SK-N-SH (cell line): ENCODE measurements around the gene CEP295NL. TPM values are rescaled to one million over a fixed set of nuclear protein-coding genes. Genes with fewer than 3 reads are reported as not detected.

Experiments used
- CTCF ChIA-PET: fragments of 300-600, 350-600 bp; formaldehyde crosslinking; extraction: SDS; loops from one replicate; lab custom pipeline; 2021; lab: Yijun Ruan, JAX
- POLR2A ChIA-PET: fragments of 350-600 bp; sonication (Branson Sonifier 250); formaldehyde crosslinking; extraction: SDS; loops from one replicate; lab custom pipeline; 2020; ENCODE audit warnings: antibody characterized with exemption, inconsistent platforms; lab: Yijun Ruan, JAX
- DNase-seq: peaks from one replicate; pipeline ENCODE4 v3.0.0; 2012
- H2AFZ ChIP-seq: fragments of 200-600 bp; sonication (generic); 2 replicates; pipeline ENCODE4 v1.8.1; 2016; ENCODE audit warnings: antibody characterized with exemption, mild to moderate bottlenecking, low read depth
- H3F3A ChIP-seq: fragments of 200-600 bp; sonication (generic); replicated peaks from 2 replicates; pipeline ENCODE3; 2016; ENCODE audit warnings: antibody characterized with exemption, mild to moderate bottlenecking; ENCODE audit not compliant: insufficient read depth
- H3K27ac ChIP-seq, 2 experiments: fragments of 200-500 bp in 1 of 2; fragments of 200-600 bp in 1 of 2; sonication (Bioruptor generic) in 1 of 2; sonication (generic), shearing (Covaris generic) in 1 of 2; 2 replicates each; pipeline versions ENCODE4 v1.5.1 to v1.6.1; 2014 to 2016; ENCODE audit warnings: low read depth in 2 of 2, inconsistent platforms in 1 of 2, low read length in 1 of 2, mild to moderate bottlenecking in 1 of 2, mixed read lengths in 1 of 2
- H3K27me3 ChIP-seq: fragments of 200-600 bp; sonication (generic), shearing (Covaris generic); 2 replicates; pipeline ENCODE4 v1.6.1; 2016; ENCODE audit warnings: mixed run types; ENCODE audit not compliant: insufficient read depth
- H3K36me3 ChIP-seq, 2 experiments: fragments of 200-500 bp in 1 of 2; fragments of 200-600 bp in 1 of 2; sonication (Bioruptor generic) in 1 of 2; sonication (generic) in 1 of 2; replicated peaks in 1 of 2; 2 replicates each; pipeline versions ENCODE3 to v1.5.1; 2014 to 2016; ENCODE audit warnings: low read length in 1 of 2, mild to moderate bottlenecking in 1 of 2; ENCODE audit not compliant: insufficient read depth in 2 of 2, control insufficient read depth in 1 of 2
- H3K4me1 ChIP-seq, 2 experiments: fragments of 200-500 bp in 1 of 2; fragments of 200-600 bp in 1 of 2; sonication (Bioruptor generic) in 1 of 2; sonication (generic), shearing (Covaris generic) in 1 of 2; 2 replicates each; pipeline versions ENCODE4 v1.5.1 to v1.6.1; 2014 to 2016; ENCODE audit warnings: low read depth in 1 of 2, low read length in 1 of 2, mixed run types in 1 of 2; ENCODE audit not compliant: insufficient read depth in 2 of 2, control insufficient read depth in 1 of 2
- H3K4me2 ChIP-seq: fragments of 200-600 bp; sonication (generic), shearing (Covaris generic); 2 replicates; pipeline ENCODE4 v1.6.1; 2017; ENCODE audit warnings: mixed run types
- H3K4me3 ChIP-seq, 2 experiments: fragments of 200-500 bp in 1 of 2; fragments of 200-600 bp in 1 of 2; sonication (Bioruptor generic) in 1 of 2; sonication (generic), shearing (Covaris generic) in 1 of 2; 2 replicates each; pipeline versions ENCODE4 v1.5.1 to v1.8.1; 2014 to 2016; ENCODE audit warnings: low read depth in 2 of 2, inconsistent platforms in 1 of 2, low read length in 1 of 2, mild to moderate bottlenecking in 1 of 2, mixed read lengths in 1 of 2, moderate library complexity in 1 of 2
- H3K79me2 ChIP-seq: fragments of 200-600 bp; sonication (generic); 2 replicates; pipeline ENCODE4 v1.8.1; 2017; ENCODE audit warnings: mild to moderate bottlenecking; ENCODE audit not compliant: insufficient read depth
- H3K9ac ChIP-seq: fragments of 200-600 bp; sonication (generic); 2 replicates; pipeline ENCODE4 v1.6.1; 2017; ENCODE audit warnings: mixed run types
- H3K9me2 ChIP-seq: fragments of 200-600 bp; sonication (generic); 2 replicates; pipeline ENCODE4 v1.6.1; 2017; ENCODE audit warnings: mixed run types
- H3K9me3 ChIP-seq: fragments of 200-600 bp; sonication (generic); 2 replicates; pipeline ENCODE4 v1.6.1; 2017; ENCODE audit warnings: mixed run types, mild to moderate bottlenecking, moderate library complexity
- H4K20me1 ChIP-seq: fragments of 200-600 bp; sonication (generic); 2 replicates; pipeline ENCODE4 v1.6.1; 2017; ENCODE audit warnings: mild to moderate bottlenecking, mixed run types; ENCODE audit not compliant: insufficient read depth
- CHD2 ChIP-seq: fragments of 150-350 bp; IDR thresholded peaks from 2 replicates; pipeline ENCODE4 v1.6.1; 2018; ENCODE audit warnings: low read length; ENCODE audit not compliant: partially characterized antibody
- ELF1 ChIP-seq: IDR thresholded peaks from 2 replicates; pipeline ENCODE4 v1.4.0; 2012
- EZH2phosphoT487 ChIP-seq: fragments of 200-600 bp; sonication (generic); IDR thresholded peaks from 2 replicates; pipeline ENCODE4 v1.6.1; 2017; ENCODE audit warnings: low read depth, mixed run types, mild to moderate bottlenecking, antibody characterized with exemption, moderate library complexity, borderline replicate concordance
- FOXJ3 ChIP-seq: sonication (generic); formaldehyde crosslinking; IDR thresholded peaks from 2 replicates; pipeline ENCODE4 v1.5.1; 2020; ENCODE audit warnings: mild to moderate bottlenecking, missing genetic modification reagents
- FOXM1 ChIP-seq: IDR thresholded peaks from 2 replicates; pipeline ENCODE4 v1.4.0; 2012; ENCODE audit warnings: low read depth, mild to moderate bottlenecking
- GATA2 ChIP-seq: sonication (generic); formaldehyde crosslinking; IDR thresholded peaks from 2 replicates; pipeline ENCODE4 v1.5.0; 2020; ENCODE audit warnings: mild to moderate bottlenecking, missing genetic modification reagents
- MEF2A ChIP-seq: IDR thresholded peaks from 2 replicates; pipeline ENCODE4 v1.4.0; 2012; ENCODE audit warnings: low read depth, borderline replicate concordance
- MXI1 ChIP-seq: IDR thresholded peaks from 2 replicates; pipeline ENCODE4 v1.6.1; 2012; ENCODE audit warnings: mild to moderate bottlenecking, low read depth, low read length, improper control_type of control experiment
- NRF1 ChIP-seq: IDR thresholded peaks from 2 replicates; pipeline ENCODE4 v1.6.1; 2012; ENCODE audit warnings: low read depth, mild to moderate bottlenecking, low read length
- RAD21 ChIP-seq: IDR thresholded peaks from 2 replicates; pipeline ENCODE4 v1.6.1; 2012; ENCODE audit warnings: mild to moderate bottlenecking, low read length
- RFX5 ChIP-seq: IDR thresholded peaks from 2 replicates; pipeline ENCODE4 v1.6.1; 2012; ENCODE audit warnings: mild to moderate bottlenecking, improper control_type of control experiment, low read length
- RXRA ChIP-seq: IDR thresholded peaks from 2 replicates; pipeline ENCODE4 v1.4.0; 2012; ENCODE audit warnings: low read depth, mild to moderate bottlenecking, borderline replicate concordance
- SIN3A ChIP-seq: IDR thresholded peaks from 2 replicates; pipeline ENCODE4 v1.6.1; 2012; ENCODE audit warnings: low read depth, mild to moderate bottlenecking, low read length, moderate library complexity, borderline replicate concordance
- SMC3 ChIP-seq: IDR thresholded peaks from 2 replicates; pipeline ENCODE4 v1.6.1; 2012; ENCODE audit warnings: low read depth, low read length, improper control_type of control experiment
- TAF1 ChIP-seq: IDR thresholded peaks from 2 replicates; pipeline ENCODE4 v1.6.1; 2012; ENCODE audit warnings: low read depth, mild to moderate bottlenecking, low read length, moderate library complexity, borderline replicate concordance
- WGBS: methylation state at CpG from one replicate; pipeline ENCODE4 v1.1.6; 2017; ENCODE audit warnings: low lambda C conversion rate; 5-methylcytosine and 5-hydroxymethylcytosine counted together
- polyA plus RNA-seq, 3 experiments: library from polyadenylated mRNA; depleted of rRNA; stranded (reverse); fragments of >200 nt; gene quantifications; 2 replicates each; pipeline ENCODE4 v1.2.3, GENCODE V29; 2012
- TF ChIP-seq, protein P1 (sequence below): fragments of 150-350 bp; IDR thresholded peaks from 2 replicates; pipeline ENCODE4 v1.6.1; 2017; ENCODE audit warnings: antibody characterized with exemption, low read length, low read depth, borderline replicate concordance

Gene CEP295NL
- polyA plus RNA-seq, 1 of the 3 experiments (the other 2 are of a cell fraction), result 0.35 TPM

DNA sequence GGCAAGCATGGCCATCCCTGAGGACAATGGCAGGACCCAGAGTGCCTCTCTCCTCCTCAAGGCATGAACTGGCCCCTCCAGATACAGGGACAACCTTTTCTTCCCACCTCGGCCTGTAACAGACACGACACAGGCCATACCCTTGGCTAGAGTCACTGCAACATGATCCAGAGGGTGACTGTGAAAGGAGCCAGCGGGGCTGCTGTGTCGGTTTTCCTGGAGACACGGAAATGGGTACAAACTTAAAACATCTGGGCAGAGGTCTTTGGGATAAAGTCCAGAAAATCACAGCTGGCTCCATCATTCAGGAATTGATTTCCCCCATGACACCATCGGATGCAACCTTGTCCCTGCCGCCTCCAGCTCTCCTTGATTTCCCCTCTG is 5.3 kb downstream of the CEP295NL start:
- peak overlapping the region in 1 of 2 experiments; percentile 20; a peak in 1 of 4 replicates for H3K27ac ChIP-seq
- POLR2A ChIA-PET, result interaction anchor here (0.9 kb wide), 1 partner anchor 20 kb away, joined by 3 read pairs; no protein-coding TSS in a partner anchor
- H3K27me3 ChIP-seq, result no peaks in the 10 kb centered on the region
- no peak for DNase-seq
- no peak for TF ChIP-seq TAF1
- TF ChIP-seq, all 33 proteins: peak for 0
- Histone ChIP-seq H3K36me3 (peaks cover 13 to 26% of the 10 kb centered on the region in 2 experiments), H3K4me2 (no peak overlapping the region), H4K20me1 (peaks cover 100% of the 10 kb centered on the region), H2AFZ (no peak overlapping the region), H3K9ac (no peak overlapping the region), H3K9me2 (no peaks in the 10 kb centered on the region), H3K4me1 (peaks cover 0 to 56% of the 10 kb centered on the region in 2 experiments; a peak in 2 of 4 replicates), H3F3A (peaks cover 9% of the 10 kb centered on the region), H3K9me3 (no peaks in the 10 kb centered on the region), H3K4me3 (no peak overlapping the region), H3K79me2 (peaks cover 99% of the 10 kb centered on the region)
- WGBS, result 98% methylated on average over 7 of the region's 7 CpGs
- CTCF ChIA-PET, result interaction anchor here (1.0 to 3.0 kb wide), 2 partner anchors 32 to 73 kb away, joined by 3 to 18 read pairs; no protein-coding TSS in a partner anchor

DNA sequence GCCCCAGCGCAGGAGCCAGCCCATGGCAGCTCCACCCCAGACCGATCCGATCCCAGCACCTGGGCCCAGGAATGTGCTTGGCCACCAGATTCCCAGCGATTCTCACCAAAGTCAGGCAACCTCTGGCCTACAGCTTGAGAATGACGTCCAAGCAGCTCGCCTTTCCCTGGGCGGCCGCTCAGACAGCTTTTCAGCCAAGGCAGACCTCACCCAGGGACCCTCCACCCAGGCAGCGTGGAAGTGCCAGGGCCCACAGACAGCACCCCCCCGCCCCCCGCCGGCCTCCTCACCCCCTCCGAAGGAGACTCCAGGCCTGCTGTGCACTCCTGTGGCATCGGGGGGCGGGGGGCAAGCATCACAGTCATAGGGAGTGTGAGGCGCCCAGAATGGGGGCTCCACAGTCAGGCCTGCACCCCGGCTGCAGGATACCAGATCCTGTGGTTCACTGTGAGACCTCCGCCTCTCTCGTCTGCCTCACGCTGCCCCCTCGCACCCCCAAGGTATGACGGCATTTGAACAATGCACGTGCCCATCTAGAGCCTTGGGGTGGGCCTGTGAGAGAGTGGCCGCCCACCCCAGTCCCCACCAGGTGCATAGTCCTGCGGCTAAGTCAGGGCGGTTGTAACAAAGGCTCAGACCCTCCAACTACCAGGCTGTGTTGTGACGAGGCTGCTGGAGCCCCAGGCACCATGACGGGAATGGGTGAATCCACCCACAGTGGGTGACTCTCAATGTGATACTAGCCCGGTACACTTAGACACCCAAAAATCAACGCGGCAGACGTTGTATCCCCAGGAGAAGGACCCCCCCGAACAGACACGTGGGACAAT is 6.0 kb downstream of the CEP295NL start:
- Histone ChIP-seq H3K79me2 (peaks cover 99% of the 10 kb centered on the region), H3K4me3 (no peak overlapping the region), H3K9ac (no peak overlapping the region), H3K36me3 (peaks cover 17 to 26% of the 10 kb centered on the region in 2 experiments), H3F3A (peaks cover 9% of the 10 kb centered on the region), H3K4me1 (peaks cover 0 to 62% of the 10 kb centered on the region in 2 experiments; a peak in 2 of 4 replicates), H2AFZ (no peak overlapping the region), H3K4me2 (no peak overlapping the region), H3K9me3 (no peaks in the 10 kb centered on the region), H3K27me3 (no peaks in the 10 kb centered on the region), H3K27ac (peak overlapping the region in 1 of 2 experiments; percentile 22; a peak in 1 of 4 replicates), H4K20me1 (peaks cover 100% of the 10 kb centered on the region), H3K9me2 (no peaks in the 10 kb centered on the region)
- CTCF ChIA-PET, result interaction anchor here (0.9 to 7.4 kb wide), 7 partner anchors 13 to 74 kb away, joined by 3 to 44 read pairs (median 9); no protein-coding TSS in a partner anchor
- POLR2A ChIA-PET, result interaction anchor here (0.9 kb wide), 1 partner anchor 21 kb away, joined by 3 read pairs; no protein-coding TSS in a partner anchor
- 93% methylated on average over 32 of the region's 34 CpGs for WGBS
- no peak for TF ChIP-seq MEF2A
- TF ChIP-seq CHD2, result no peak
- TF ChIP-seq, protein P1, sequence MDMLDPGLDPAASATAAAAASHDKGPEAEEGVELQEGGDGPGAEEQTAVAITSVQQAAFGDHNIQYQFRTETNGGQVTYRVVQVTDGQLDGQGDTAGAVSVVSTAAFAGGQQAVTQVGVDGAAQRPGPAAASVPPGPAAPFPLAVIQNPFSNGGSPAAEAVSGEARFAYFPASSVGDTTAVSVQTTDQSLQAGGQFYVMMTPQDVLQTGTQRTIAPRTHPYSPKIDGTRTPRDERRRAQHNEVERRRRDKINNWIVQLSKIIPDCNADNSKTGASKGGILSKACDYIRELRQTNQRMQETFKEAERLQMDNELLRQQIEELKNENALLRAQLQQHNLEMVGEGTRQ, result no peak
- DNase-seq, result peak; percentile 50

DNA sequence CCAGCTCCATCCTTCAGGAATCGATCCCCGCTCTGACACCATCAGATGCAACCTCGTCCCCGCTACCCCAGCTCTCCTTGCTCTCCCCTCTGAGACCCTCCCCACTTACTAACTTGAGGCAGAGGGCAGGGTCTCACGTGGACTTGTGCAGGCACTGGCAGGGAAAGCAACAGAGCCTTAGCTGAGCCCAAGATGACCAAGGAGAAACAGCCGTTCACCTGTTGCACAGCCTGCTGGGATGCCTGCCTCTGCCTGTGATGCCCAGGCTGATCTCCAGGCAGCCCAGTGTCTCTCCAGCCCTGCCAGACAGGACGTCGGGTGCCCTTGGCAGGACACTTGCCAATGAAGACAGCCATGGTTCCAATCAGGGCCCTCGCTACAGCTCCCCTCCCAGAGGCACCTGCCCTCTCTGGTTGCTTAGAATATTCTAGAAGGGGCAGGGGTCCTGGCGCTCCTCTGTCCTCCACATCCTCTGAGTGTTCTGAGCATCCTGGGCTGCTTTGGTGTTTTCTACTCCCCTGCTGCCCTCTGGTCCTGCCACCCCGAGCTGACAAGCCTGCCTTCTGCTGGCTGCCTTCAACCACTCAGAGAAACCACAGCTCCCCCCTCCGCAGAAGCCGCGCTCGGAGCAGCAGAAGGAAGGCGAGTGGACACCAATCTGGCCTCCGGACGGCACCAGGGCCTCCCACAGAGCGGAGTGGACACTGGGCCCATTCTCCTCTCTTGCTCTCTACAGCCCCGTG is 6.7 kb downstream of the CEP295NL start:
- peaks cover 13 to 20% of the 10 kb centered on the region in 2 experiments for H3K36me3 ChIP-seq
- 93% methylated on average over 20 of the region's 20 CpGs for WGBS
- peak overlapping the region in 1 of 2 experiments; percentile 22; a peak in 1 of 4 replicates for H3K27ac ChIP-seq
- H3K4me3 ChIP-seq, result no peak overlapping the region
- peaks cover 0 to 70% of the 10 kb centered on the region in 2 experiments; a peak in 2 of 4 replicates for H3K4me1 ChIP-seq
- POLR2A ChIA-PET, result no interaction called here
- no peak overlapping the region for H3K4me2 ChIP-seq
- H3K9me2 ChIP-seq, result no peaks in the 10 kb centered on the region
- H4K20me1 ChIP-seq, result peaks cover 100% of the 10 kb centered on the region
- no peak overlapping the region for H2AFZ ChIP-seq
- peaks cover 9% of the 10 kb centered on the region for H3F3A ChIP-seq
- H3K27me3 ChIP-seq, result no peaks in the 10 kb centered on the region
- CTCF ChIA-PET, result interaction anchor here (0.9 to 7.4 kb wide), 7 partner anchors 8 to 75 kb away, joined by 3 to 44 read pairs (median 5); no protein-coding TSS in a partner anchor
- H3K79me2 ChIP-seq, result peaks cover 99% of the 10 kb centered on the region
- H3K9ac ChIP-seq, result no peak overlapping the region
- DNase-seq, result peak; percentile 39
- no peaks in the 10 kb centered on the region for H3K9me3 ChIP-seq
- TF ChIP-seq CHD2 (no peak), ELF1 (no peak), SMC3 (no peak), NRF1 (no peak), GATA2 (CRISPR knock-in tag) (no peak), EZH2phosphoT487 (no peak), FOXM1 (no peak), RAD21 (no peak), SIN3A (no peak), RXRA (no peak), RFX5 (no peak), FOXJ3 (CRISPR knock-in tag) (no peak), MXI1 (no peak)
